Measurements from ENCODE around the gene C6orf89.

The C6orf89 gene, protein sequence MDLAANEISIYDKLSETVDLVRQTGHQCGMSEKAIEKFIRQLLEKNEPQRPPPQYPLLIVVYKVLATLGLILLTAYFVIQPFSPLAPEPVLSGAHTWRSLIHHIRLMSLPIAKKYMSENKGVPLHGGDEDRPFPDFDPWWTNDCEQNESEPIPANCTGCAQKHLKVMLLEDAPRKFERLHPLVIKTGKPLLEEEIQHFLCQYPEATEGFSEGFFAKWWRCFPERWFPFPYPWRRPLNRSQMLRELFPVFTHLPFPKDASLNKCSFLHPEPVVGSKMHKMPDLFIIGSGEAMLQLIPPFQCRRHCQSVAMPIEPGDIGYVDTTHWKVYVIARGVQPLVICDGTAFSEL

DNA sequence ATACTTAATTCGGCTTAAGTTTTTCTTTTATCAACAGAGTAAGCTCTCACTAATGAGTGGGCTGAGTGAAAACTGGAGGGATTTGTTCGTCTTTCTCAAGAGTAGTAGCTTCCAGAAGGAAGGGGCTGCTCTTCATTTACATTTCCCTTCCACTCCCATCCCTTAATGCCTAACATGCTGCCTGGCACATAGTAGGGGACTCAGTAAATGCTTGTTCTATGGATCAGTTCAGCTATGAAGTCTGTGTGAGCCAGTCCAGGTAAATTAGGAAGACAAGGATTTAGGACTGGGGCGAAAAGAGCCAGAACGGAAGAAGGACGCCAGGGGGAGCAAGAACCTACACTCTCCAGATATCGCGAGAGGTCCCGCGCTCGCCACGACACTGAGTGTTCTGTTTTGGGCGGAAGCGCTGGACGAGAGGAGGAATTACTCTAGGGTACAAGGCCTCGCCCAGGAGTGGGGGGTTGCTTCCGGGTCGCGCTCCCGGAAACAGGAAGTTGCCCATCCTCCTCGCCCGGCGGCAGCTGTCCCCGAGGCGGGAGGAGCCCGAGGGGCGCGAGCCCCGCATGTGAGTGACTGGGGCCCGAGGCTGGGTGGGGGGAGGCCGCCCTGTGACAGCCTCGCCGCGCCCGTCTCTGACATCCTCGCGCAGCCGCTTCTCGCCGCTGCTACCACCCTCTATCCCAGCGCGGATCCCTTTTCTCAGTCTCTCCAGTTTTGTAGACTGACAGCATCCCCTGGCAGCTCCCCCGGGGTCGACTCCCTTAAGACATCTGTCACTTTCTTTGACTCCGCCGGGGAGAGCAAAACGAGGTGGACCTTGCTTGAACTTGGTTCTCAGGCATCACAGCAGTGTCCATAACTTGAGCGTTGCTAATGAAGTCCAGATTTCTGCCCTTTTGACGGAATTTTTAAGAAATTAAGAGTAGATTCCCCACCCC lies at the start of gene C6orf89:
TSS of gene C6orf89 (plus strand) at position 492 of the 941 bp plus-strand sequence. CDS start 13,493 bp downstream, outside the sequence.
- DNase-seq = peak; percentile 99

DNA sequence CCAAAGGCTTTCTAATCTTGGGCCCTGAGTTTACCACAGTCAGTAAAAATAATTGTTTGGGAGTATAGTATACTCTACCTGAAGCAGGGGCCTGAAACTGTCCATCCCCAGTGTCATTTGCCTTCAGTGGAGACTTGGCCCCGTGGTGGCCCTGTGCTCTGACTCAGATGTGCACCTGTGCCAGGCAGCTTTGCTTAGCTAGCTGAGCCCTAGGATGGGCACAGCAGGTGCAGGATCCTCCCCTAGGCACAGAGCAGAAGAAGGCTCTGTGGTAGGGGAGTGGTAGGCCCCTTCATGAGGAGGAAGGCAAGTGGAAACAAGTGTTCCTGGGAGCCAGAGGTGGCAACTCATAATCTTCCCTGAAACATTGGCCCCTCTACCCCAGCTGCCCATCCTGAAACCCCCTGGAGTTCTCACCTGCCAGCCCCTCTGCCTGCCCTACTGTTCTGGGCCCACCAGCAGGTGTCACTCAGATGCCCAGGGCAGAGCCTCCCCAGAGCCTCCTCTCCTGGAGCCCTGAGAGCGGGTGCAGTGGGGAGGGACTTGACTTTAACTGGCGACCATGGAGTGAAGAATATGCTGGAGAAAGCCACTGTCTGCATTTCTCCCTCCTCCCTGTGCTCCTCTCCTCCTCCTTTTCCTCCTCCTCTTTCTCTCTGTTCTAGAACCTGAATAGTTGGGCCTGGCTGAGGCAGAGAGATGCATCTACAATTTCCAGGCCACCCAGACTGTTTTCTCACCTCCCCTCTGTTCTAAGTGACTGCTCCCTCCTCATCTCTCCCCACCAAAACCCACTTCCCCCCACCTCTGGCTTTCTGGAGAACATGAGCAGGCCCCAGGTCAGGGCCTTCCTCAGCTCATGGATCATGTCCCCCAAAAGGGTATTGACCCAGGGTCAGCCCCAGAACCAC lies 49.4 kb upstream of the C6orf89 start:
- no peak for DNase-seq

DNA sequence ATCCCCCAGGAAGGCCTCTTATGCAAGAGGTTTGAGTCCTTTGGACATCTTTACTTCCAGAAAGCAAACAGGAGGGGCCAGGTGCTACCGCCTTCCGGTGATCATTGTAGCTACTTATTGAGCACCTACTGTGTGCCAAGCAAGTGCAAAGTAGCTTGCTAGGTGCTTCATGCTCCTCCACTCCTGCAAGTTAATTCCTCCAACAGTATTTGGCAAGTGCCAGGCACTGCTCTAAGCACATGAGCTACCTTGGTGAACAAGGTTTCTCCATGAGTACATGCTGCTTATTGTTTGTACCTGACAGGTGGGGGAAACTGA lies 48.8 kb upstream of the C6orf89 start:
- no peak for DNase-seq

DNA sequence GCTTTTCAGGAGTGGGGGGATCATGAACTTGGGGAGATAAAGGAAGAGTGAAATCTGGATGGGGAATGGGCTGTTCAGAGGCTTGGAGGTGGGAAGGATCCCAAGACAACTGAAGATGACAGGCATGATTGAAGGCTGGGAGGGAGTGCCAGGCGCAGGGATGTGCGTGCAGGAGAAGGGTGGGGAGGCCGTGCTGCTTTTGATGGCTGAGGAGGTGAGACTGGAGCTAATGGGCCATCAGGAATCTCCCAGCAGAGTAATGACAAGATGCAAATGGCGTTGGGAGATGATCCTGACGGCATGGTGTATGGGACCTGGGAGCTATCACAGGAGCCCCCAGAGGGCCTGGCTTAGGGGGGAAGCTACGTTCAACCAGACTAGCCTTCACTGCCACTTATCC lies 48.1 kb upstream of the C6orf89 start:
- no peak for DNase-seq

DNA sequence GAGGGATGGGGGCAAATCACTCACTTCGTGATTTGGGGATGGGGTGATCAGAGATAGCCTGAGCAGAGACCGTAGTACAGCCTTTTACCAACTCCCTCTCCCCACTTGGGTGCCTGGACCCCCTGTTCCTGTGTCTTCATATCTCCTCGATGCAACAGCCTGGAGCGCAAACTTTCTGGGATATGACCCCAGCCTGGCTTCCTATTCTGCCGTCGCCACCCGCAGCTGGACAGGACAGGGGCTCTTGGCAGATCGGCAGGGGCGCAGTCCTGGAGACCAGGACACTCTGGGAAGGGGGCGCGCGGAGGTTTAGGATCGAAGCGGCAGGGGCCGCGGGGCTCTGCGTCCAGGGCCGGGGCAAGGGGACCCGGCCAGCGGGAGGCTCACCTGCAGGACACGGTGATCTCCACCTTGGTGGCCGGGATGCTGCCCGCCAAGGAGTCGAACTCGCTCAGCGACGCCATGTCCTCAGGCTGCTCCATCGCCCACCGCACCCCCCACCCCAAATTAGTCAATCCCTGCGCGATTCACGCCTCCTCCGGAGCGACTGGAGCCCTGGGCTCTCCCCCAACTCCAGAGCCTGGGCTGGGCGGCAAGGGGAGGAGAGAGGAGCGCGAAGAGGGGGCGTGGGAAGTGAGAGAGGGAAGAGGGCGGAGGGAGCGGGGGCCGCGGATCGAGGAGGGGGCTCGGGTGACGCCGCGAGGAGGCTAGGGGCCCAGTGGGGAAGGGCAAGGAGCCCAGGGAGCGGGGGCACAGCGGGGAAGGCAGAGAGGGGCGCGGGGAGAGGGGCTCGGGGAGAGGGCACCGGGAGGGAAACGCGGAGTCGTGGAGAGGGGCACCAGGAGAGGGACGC lies 46.6 kb upstream of the C6orf89 start, which contains the start of gene CPNE5:
TSS of gene CPNE5 (minus strand) at position 549 of the 853 bp plus-strand sequence. CDS start at position 482, 67 bp downstream.
- no peak for DNase-seq

DNA sequence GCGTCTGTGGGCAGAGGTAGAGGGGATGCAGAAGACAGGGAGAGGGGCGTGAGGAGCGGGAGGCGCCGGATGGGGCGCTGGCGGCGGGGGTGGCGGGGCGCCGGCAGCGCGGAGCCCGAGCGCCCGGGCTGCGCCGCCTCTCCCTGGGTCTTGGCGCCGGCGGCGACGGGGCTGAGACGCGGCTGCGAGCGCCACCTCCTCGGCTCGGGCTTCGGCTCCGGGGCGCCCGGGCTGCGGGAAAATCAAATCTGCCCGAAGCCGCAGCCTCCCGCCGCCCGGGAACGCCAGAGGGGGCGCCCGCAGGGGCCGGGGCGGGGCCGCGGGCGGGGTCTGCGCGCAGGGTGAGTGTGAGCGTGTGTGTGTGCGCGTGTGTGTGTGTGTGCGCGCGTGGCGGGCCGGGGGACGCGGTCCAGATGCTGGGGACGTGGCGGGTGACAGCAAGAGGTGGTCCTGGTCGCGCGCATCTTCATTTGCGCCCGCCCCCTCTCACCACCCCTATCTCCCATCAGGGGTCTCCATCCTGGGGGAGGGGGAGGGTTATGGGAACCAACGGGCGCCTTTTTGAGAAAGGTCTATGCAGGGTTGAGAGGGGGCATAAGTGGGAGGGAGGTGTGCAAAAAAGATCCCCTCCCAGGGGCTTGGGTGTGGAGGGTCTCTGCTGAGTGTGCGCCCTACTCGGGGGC lies 45.9 kb upstream of the C6orf89 start:
- peak; percentile 79 for DNase-seq

DNA sequence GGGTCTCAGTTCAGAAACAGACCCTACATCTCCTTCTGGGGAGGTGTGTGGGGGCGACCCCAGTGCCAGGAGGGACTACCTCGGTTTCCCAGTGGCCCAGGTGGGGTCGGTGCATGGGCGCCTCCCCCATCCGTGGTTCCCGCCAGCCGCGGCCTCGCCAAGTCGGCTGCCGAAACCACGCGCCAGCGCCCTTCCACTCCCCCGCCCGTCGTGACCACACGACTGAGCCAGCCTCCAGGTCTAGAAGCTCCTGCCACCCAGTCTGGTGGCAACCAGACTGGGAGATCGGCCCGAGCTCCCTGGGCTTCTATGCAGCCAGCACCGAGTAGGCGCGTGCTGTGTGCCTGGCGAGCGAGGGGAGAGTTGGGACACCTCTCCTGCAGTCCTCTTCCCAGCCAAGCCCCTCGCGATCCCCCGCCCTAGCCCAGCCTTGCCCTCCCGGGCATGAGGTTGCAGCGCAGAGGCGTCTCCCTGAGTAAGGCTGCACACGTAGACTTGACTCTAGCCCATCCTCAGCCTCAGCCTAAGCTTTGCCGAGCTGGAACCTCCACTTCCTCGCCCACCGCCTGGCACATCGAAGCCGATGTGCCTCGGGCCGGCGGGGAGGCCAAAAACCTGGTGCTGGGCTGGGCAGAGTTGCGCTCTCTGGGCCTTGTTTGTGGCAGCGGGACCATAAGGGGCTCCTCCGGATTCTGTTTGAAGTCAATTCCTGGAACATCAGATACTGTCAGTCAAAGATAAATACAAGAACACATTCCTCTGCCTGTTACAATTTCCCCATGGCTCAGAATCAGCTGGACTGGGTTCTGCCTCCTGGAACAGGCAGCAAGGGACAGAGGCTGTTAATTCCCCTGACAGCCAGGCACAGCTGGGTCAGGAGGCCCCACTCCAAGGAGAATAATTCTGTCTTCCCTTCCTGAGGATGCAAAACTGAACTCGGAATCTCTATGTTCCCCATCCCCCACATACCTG lies 45.0 kb upstream of the C6orf89 start:
- DNase-seq = peak; percentile 73

DNA sequence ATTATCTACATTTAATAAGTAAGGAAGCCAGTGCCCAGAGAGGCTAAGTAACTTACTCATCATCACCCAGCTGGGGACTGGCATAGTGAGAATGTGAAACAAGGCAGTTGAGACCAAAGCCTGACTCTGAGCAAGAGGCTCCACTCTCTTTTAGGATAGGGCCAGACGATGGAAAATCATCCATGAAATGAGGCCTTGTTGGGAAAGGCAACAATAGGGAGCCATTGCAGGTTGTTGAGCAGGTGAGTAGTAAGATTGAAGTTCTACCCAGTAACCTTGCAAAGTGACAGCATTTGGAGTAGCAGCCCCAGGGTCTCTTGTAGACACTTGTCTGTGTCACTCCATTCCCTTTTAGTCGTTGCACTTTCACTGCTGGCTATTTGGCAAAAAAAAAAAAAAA lies 44.0 kb upstream of the C6orf89 start:
- no peak for DNase-seq

DNA sequence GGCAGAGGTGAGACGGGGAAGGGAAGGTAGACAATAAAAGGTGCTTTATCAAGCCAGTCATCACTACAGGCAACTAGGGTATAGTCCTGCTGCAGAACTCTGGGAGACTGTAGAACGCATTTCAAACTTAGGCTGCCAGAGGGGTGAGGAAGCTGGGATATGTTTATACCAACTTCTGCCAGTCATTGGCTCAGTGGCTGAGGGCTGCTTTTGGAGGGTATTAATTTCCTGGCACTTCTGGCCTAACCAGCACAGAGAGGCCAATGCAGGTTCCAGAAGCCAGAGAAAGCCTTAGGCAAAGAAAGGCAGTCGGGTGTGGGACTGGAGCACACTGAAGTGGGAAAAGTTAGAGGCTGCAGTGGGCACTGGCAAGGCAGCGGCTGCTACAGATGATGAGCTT lies 42.6 kb upstream of the C6orf89 start:
- DNase-seq = no peak

DNA sequence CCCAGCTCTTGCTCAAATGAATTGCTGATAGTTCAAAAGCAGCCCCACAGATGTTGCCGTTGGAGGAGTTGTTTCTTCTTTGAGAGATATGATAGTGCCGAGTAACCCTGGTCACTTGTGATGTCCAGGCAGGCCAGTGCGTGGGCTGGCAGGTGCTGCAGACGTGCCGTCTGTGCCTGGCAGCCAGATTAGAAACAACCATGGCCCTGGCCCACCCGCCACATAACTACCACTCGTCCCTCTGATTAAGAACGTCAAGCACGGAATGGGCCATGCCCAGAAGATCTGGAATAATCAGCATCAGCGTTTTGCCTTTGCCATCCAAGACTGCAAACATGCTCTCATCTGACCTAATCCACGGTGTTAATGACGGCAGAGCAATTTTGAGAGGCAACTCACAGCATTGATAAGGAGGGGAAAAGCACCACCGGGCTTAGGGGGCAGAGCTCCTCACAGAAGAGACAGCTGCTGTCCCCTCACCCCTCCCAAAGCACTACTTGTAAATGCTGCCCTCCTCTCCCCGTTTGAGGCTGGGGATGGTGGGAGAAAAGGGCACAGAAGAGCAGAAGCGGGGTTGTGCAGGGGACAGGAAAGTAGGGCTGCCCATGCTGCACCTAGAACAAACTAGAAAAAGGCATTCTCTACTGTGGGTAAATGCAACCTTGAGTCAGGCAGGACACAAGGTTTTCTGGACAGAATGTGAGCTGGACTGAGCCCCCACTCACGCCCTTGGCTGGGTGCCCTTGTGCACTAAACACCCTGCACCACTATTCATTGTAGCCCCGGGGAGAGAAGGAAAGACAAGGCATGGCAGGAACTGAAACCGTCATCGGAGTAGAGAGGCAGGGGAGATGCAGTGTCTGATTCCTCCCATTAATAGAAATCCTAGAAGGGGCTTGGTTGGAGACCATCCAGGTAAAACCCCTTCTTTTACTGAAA lies 41.3 kb upstream of the C6orf89 start:
- DNase-seq = no peak

DNA sequence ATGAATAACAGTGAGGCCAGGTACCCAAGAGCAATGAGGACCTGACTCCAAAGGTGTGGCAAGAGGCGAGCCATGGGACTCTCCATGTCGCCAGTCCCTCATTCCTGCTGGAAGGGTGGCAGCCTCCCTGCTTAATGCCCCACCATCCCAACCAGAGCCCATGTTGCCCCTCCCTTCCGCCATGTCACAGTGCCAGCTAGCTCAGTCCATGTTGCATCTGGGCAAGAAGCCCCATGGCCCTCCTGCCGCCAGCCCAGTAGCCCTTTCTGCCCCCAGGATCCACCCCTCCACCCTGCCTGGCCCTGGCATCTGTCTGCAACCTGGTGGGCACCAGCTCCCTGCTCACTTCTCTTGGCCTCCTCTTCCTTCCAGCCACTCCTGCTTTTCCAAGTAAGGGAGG lies 40.5 kb upstream of the C6orf89 start:
- DNase-seq = no peak

DNA sequence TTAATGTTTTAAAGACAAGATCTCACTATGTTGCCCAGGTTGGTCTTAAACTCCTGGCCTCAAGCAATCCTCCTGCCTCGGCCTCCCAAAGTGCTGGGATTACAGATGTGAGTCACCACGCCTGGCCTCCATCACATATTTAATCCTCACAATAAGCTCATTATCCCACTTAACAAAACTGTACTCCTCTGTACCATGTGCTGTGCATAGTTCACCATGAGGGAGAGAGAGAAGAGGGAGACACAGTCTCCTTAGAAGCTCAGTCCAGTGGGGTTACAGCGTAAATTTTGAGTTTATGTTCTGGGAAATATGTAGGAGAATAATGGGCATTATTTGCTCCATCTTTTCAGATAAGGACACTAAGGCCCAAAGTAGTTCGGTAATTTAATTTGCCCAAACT lies 38.6 kb upstream of the C6orf89 start:
- no peak for DNase-seq

DNA sequence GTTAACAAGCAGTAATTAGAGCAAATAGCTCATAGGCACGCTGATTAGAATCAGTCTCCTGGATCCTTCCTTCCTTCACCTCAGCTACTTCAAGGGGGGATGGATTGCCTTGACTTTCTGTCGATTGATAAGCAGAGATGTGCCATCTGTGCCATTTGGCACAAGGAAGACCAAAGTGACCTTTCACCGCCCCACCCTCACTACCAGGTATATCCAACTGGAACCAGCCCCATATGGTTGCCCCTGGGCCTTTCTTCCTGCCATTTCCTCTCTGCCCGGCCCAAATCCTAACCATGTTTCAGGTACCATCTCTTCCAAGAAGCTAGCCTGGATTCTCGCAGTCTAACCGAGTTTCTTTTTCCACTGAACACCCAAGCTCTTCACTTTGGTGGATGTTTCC lies 37.8 kb upstream of the C6orf89 start:
- DNase-seq = no peak

DNA sequence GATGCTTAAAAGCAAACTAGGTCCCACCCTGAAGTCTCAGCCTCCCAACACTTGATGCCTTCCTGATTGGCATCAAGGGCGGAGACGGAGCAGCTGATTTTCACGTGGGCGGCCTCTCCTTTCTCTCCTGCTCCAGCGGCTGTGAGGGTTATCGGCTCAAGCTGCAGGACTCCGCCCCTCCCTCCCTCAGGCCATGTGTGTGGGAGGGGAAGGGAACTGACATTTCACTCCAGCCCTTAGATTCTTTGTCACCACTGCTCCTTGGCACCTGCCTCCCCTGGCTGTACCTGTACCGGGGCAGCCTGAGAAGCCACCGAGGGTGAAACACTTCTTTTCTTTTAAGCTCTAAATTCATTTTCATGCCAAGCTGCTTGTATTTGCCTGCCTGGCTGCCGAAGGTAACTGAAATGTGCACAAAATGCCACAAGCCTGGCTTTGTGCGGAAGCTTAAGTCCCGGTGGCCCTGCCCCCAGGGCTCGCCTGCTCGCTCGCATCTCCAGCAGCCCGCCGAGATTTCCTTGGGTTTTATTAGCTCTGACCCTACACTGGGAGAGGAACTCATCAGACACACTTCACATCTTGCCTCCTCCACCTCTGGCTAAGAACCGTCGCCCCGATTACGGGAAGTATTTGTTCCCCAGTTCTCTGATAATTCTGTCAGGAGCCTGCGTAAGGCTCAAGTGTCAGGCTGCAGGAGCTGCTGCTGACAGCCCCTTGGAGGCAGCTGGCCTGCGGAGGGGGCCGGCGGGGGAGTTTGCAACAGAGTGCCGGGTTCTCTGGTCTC lies 36.9 kb upstream of the C6orf89 start:
- DNase-seq = no peak

DNA sequence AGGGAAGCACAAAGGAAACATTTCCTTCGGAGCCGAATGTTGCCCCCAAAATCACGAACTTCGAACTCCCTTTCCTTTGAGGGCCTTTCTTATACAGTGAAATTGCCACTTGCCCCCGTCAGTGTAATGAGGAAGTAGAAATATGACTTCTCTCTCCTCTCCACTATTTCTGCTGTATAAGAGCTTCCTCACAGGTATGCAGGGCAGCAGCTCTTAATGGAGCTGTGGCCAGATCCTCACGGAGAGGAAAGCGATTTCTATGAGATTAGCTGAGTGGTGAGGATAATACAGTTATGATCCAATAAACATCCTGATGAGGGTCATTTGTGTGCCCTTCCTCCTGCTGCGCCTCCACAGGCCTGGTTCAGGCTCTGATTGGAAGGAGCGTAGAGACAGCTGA lies 35.7 kb upstream of the C6orf89 start:
- no peak for DNase-seq

DNA sequence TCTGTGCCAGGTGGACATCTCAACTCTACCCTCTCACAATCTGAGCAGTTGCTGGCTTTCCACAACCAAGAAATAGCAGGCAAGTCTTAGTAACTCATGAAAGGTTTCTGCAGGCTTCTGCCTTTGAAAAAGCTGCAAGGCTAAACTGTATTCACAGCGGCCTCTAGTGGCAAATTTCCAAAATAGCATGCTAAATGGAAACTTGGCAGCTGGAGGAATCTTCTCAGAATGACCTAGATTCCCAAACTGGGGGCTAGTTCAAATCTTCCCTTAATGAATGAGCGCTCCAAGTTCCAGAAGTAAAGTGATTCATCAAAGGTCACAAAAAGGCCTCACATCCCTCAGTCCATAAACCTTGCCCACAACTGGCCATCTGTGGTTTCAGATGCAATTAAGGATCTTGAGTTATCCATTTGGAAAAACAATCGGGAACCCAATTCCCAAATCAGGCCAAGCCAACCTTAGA lies 34.6 kb upstream of the C6orf89 start:
- DNase-seq = no peak

DNA sequence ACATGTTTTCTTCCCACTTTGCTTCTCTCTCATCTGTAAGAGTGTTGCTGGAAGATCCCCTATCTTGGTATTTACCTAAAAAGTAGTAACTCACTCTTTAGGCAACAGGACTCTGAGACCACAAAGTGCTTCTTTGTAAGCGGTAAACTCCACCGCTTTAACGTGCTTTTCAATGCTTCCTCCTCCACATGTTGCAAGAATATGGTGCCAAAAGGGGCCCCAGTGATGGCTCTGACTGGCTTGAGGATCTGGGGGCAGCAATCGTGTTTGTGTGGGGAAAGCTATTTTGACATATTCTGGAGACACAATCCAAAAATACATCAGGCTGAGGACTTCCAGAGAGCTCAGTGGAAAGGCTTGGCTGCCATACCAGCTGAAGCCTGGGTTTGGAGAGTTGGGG lies 34.1 kb upstream of the C6orf89 start:
- DNase-seq = no peak

Data from activated effector memory CD4-positive, alpha-beta T cell treated with anti-CD3 and anti-CD28 coated beads, Interleukin-2, amount 50 U/mL, for 16 hours (primary cell).